GM12873 (cell line): Measurements from ENCODE around the gene GUCY2D.

Experiments
- CTCF ChIP-seq: IDR thresholded peaks from 2 replicates; pipeline ENCODE4 v1.5.1; 2012; ENCODE audit warnings: low read depth, mild to moderate bottlenecking, moderate library complexity, low read length, control low read depth; ENCODE audit not compliant: insufficient read depth; ENCODE audit errors: missing control alignments

GUCY2D gene

DNA sequence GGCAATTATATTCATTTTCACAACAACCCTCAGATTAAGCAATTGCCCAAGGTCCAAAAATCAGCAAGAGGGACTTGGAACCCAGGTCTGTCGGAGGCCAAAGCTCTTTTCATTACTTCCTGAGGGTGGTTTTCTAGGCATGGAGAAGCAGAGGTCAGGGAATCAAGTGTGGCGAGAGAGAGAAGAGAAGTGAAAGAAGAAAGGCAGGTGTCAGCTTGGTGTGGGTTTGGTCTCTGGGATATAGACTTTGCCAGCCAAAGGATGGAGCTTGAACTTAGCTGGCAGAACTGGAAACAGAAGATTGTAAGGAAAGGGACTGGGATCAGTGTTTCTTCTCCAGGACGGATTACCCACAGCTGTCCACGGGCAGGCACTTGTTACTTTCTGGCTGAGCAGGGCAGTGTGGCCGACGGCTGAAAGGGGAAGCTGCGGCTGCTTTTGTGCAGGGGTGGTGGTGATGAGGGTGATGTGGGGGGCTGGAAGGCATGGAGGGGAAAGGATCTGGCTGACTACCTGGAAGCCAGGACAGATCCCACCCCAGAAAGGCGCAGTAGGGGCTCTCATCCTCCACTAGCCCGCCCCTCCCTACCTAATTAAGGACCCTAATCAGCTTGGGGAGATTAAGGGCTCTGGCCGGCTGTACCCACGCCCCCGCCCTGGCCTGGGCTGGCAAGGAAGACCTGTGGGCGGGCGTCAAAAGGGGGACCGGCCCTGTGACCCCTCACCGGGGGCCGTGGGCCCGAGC lies at the start of gene GUCY2D:
GUCY2D (plus strand) TSS at position 640 of the 745 bp plus-strand sequence. CDS start 433 bp downstream, outside the sequence.
- no peak for TF ChIP-seq CTCF

DNA sequence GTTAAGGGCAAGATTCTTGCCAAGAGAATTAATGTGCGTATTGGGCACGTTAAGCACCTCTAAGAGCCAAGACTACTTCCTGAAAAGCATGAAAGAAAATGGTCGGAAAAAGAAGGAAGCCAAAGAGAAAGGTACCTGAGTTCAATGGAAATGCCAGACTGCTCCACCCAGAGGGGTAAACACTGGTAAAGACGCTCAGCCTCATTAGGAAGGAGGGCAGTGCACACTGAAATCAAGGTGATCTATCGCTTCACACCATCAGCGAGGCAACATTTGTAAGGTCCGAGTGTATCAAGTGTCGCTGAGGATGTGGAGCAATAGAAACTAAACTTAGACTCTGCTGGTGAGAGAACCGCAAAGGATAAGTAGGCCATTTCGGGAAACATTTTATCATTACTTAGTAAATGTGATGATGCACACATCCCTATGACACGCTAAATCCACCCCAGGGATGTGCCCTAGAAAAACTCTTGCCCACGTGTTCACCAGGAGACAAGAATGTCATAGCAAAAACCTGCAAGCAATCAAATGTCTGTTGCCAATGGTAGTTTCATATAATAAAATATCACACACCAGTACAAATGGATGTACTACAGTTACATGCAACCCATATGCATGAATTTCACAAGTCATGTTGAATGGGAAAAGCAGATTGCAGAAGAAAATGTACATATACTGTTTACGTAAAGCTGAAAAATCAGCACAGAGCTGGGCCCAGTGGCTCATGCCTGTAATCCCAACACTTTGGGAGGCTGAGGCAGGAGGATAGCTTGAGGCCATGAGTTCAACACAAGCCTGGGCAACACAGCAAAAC lies 46.8 kb upstream of the GUCY2D start:
- no peak for TF ChIP-seq CTCF

- TF ChIP-seq CTCF, result no peak
These were observed 46.0 kb upstream of the GUCY2D start for GRCh38 chr17:7956228-7956965.

GRCh38 chr17:7959503-7960253 lies 42.7 kb upstream of the GUCY2D start:
- no peak for TF ChIP-seq CTCF

DNA sequence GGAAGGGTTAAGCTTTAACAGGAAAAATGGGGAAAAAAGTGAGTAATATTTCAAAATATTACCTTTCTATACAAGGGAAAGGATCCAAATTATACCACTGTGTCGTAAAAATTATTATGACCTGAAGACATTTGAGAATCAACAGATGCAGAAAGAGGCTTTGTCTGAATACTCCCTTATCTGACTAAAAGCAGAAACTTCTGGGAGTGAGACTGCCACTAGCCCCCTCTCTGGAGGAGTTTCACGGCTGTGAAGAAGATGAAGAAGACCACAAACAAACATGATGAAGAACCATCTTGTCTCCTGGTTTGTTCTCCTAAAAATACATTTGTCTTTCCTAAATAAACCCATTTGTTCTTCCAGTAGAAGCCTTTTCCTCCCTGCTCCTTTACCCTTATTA lies 41.0 kb upstream of the GUCY2D start:
- no peak for TF ChIP-seq CTCF

- TF ChIP-seq CTCF, result no peak
These were observed 34.7 kb upstream of the GUCY2D start for GRCh38 chr17:7967751-7968150.
